ENCODE data around the gene DOK7. TPM values are rescaled to one million over a fixed set of nuclear protein-coding genes. Genes with fewer than 3 reads are reported as not detected.
"Not testable (repeated sequence)": the region's sequence is repeated elsewhere in the genome, so short reads cannot be mapped to it uniquely, and the experiment has no call there.

Gene DOK7
- total and polyA plus RNA-seq, 2 experiments from 2014 or later, result 0.23 to 1.8 TPM

DNA sequence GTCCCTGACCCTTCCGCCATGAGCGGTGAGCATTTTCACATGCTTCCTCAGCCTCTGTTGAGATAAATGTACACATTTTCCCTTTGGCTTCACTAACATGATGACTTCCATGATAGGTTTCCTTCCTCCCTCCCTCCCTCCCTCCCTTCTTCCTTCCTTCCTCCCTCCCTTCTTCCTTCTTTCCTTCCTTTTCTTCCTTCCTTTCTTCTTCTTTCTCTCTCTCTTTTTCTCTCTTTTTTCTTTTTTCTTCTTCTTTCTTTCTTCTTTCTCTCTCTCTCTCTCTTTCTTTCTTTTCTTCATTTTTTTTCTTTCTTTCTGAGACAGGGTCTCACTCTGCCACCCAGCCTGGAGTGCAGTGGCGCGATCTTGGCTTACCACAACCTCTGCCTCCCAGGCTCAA, 12.5 kb upstream of the DOK7 start:
- WGBS (ENCODE audit: low lambda C conversion rate, missing lambda C conversion rate), result 95% methylated on average over 4 of the region's 4 CpGs
- no peak overlapping the region for H3K27ac ChIP-seq
- no peaks in the 10 kb centered on the region for H3K27me3 ChIP-seq
- no peaks in the 10 kb centered on the region for H3K9me3 ChIP-seq (ENCODE audit: low read depth)
- H4K20me1 ChIP-seq (ENCODE audit: insufficient read depth, poor library complexity, severe bottlenecking), result no peaks in the 10 kb centered on the region
- no peaks in the 10 kb centered on the region for H3K9me2 ChIP-seq (replicated peaks; ENCODE audit: insufficient read depth)
- DNase-seq (ENCODE audit: low spot score), result no peak
- no peak for TF ChIP-seq EZH2 (IDR thresholded peaks at IDR 0.05; ENCODE audit: borderline replicate concordance)
- TF ChIP-seq, protein P1, sequence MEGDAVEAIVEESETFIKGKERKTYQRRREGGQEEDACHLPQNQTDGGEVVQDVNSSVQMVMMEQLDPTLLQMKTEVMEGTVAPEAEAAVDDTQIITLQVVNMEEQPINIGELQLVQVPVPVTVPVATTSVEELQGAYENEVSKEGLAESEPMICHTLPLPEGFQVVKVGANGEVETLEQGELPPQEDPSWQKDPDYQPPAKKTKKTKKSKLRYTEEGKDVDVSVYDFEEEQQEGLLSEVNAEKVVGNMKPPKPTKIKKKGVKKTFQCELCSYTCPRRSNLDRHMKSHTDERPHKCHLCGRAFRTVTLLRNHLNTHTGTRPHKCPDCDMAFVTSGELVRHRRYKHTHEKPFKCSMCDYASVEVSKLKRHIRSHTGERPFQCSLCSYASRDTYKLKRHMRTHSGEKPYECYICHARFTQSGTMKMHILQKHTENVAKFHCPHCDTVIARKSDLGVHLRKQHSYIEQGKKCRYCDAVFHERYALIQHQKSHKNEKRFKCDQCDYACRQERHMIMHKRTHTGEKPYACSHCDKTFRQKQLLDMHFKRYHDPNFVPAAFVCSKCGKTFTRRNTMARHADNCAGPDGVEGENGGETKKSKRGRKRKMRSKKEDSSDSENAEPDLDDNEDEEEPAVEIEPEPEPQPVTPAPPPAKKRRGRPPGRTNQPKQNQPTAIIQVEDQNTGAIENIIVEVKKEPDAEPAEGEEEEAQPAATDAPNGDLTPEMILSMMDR (IDR thresholded peaks at IDR 0.05; ENCODE audit: poor library complexity), result no peak
- TF ChIP-seq EZH2phosphoT487 (IDR thresholded peaks at IDR 0.05; ENCODE audit: low read depth, severe bottlenecking, unreplicated experiment), result no peak
- H3K4me3 ChIP-seq, result no peak overlapping the region
- H3K79me2 ChIP-seq, result no peaks in the 10 kb centered on the region
- H3K4me2 ChIP-seq, result no peak overlapping the region
- no peaks in the 10 kb centered on the region for H3K36me3 ChIP-seq (replicated peaks; ENCODE audit: insufficient read depth, low read depth)
- H2AFZ ChIP-seq, result no peak overlapping the region
- peaks cover 6% of the 10 kb centered on the region for H3K4me1 ChIP-seq (ENCODE audit: insufficient read depth)

GRCh38 chr4:3451956-3452355, 11.2 kb upstream of the DOK7 start:
- H3K9me2 ChIP-seq (replicated peaks; ENCODE audit: insufficient read depth), result no peaks in the 10 kb centered on the region
- TF ChIP-seq EZH2phosphoT487 (IDR thresholded peaks at IDR 0.05; ENCODE audit: low read depth, severe bottlenecking, unreplicated experiment), result no peak
- TF ChIP-seq, protein P1 (IDR thresholded peaks at IDR 0.05; ENCODE audit: poor library complexity), result no peak
- no peak for TF ChIP-seq EZH2 (IDR thresholded peaks at IDR 0.05; ENCODE audit: borderline replicate concordance)
- H3K27ac ChIP-seq, result peak overlapping the region; percentile 37
- peak overlapping the region; percentile 29 for H2AFZ ChIP-seq
- H3K27me3 ChIP-seq, result no peaks in the 10 kb centered on the region
- peak overlapping the region; percentile 43 for H3K4me2 ChIP-seq
- H3K4me1 ChIP-seq (ENCODE audit: insufficient read depth), result peaks cover 6% of the 10 kb centered on the region
- no peaks in the 10 kb centered on the region for H3K36me3 ChIP-seq (replicated peaks; ENCODE audit: insufficient read depth, low read depth)
- H3K79me2 ChIP-seq, result no peaks in the 10 kb centered on the region
- no peak overlapping the region for H3K4me3 ChIP-seq
- DNase-seq (ENCODE audit: low spot score), result no peak
- H4K20me1 ChIP-seq (ENCODE audit: insufficient read depth, poor library complexity, severe bottlenecking), result no peaks in the 10 kb centered on the region
- WGBS (ENCODE audit: low lambda C conversion rate, missing lambda C conversion rate), result 53% methylated on average over 3 of the region's 3 CpGs
- H3K9me3 ChIP-seq (ENCODE audit: low read depth), result no peaks in the 10 kb centered on the region

GRCh38 chr4:3452376-3452775, 10.7 kb upstream of the DOK7 start:
- Histone ChIP-seq H3K79me2 (no peaks in the 10 kb centered on the region), H3K4me3 (no peak overlapping the region), H4K20me1 (ENCODE audit: insufficient read depth, poor library complexity, severe bottlenecking) (no peaks in the 10 kb centered on the region), H3K27me3 (no peaks in the 10 kb centered on the region), H2AFZ (peak overlapping the region; percentile 29), H3K4me1 (ENCODE audit: insufficient read depth) (peaks cover 6% of the 10 kb centered on the region), H3K36me3 (replicated peaks; ENCODE audit: insufficient read depth, low read depth) (no peaks in the 10 kb centered on the region), H3K4me2 (peak overlapping the region; percentile 43), H3K27ac (peak overlapping the region; percentile 37), H3K9me2 (replicated peaks; ENCODE audit: insufficient read depth) (no peaks in the 10 kb centered on the region), H3K9me3 (ENCODE audit: low read depth) (no peaks in the 10 kb centered on the region)
- TF ChIP-seq, protein P1 (IDR thresholded peaks at IDR 0.05; ENCODE audit: poor library complexity), result peak; percentile 39
- no peak for TF ChIP-seq EZH2 (IDR thresholded peaks at IDR 0.05; ENCODE audit: borderline replicate concordance)
- 64% methylated on average over 7 of the region's 7 CpGs for WGBS (ENCODE audit: low lambda C conversion rate, missing lambda C conversion rate)
- no peak for DNase-seq (ENCODE audit: low spot score)

DNA sequence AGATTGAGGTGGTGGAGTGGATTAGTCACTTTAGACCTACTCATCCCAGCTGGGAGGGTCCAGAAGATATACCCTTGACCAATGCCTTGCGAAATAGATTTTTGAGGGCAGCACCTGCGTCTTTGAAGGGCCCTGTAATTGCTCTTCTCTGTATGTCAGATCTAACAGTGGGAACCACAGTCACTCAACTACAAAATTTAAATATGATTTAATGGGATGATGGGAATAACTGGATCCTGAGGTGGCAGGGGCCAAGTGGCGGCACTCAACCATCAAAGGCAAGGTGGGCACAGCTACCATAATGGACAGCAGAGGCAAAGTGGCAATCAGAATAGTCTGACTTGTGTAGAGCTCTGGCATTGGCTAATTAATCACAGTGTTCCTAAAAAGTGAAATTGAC, 7.5 kb upstream of the DOK7 start:
- not testable (repeated sequence) for H2AFZ ChIP-seq; H4K20me1 ChIP-seq (ENCODE audit: insufficient read depth, poor library complexity, severe bottlenecking); DNase-seq (ENCODE audit: low spot score); H3K9me3 ChIP-seq (ENCODE audit: low read depth); H3K4me2 ChIP-seq; H3K4me1 ChIP-seq (ENCODE audit: insufficient read depth); H3K36me3 ChIP-seq (replicated peaks; ENCODE audit: insufficient read depth, low read depth); H3K27me3 ChIP-seq; H3K9me2 ChIP-seq (replicated peaks; ENCODE audit: insufficient read depth); H3K79me2 ChIP-seq; H3K27ac ChIP-seq; H3K4me3 ChIP-seq
- 85% methylated on average over 3 of the region's 3 CpGs for WGBS (ENCODE audit: low lambda C conversion rate, missing lambda C conversion rate)

Data from hepatocyte (in vitro differentiated cells).